Heart left ventricle (tissue), 16 donors: ENCODE data around the gene TCF7L2. TPM values are rescaled to one million over a fixed set of nuclear protein-coding genes. Genes with fewer than 3 reads are reported as not detected.

Experiments used
- ATAC-seq, 4 donors: fragments of 200-7000 bp; cut with Tn5 transposase; one replicate each; pipeline ENCODE4 v1.9.1; 2020 to 2022; ENCODE audit warnings: moderate library complexity in 4 of 4, mild to moderate bottlenecking in 3 of 4, moderate number of reproducible peaks in 1 of 4
- DNase-seq, 5 donors: peaks; one replicate each; pipeline ENCODE4 v3.0.0-alpha.2; 2020
- H3K27ac ChIP-seq, 12 donors: fragments of 200-600 bp; sonication (generic) in 4 of 12; one replicate each; pipeline versions ENCODE4 v1.5.0 to v1.8.0; 2016 to 2022; ENCODE audit warnings: mild to moderate bottlenecking in 2 of 12
- H3K27me3 ChIP-seq, 9 donors: fragments of 200-600 bp; sonication (generic) in 2 of 9; one replicate each; pipeline versions ENCODE4 v1.5.1 to v1.8.0; 2016 to 2022; ENCODE audit warnings: mild to moderate bottlenecking in 3 of 9
- H3K36me3 ChIP-seq, 9 donors: fragments of 200-600 bp; sonication (generic) in 2 of 9; one replicate each; pipeline versions ENCODE4 v1.5.0 to v1.8.0; 2018 to 2022; ENCODE audit warnings: mild to moderate bottlenecking in 2 of 9
- H3K4me1 ChIP-seq, 12 donors: fragments of 200-600 bp; sonication (generic) in 4 of 12; one replicate each; pipeline versions ENCODE4 v1.5.0 to v1.8.0; 2016 to 2022; ENCODE audit warnings: mild to moderate bottlenecking in 3 of 12
- H3K4me3 ChIP-seq, 12 donors: fragments of 200-600 bp; sonication (generic) in 4 of 12; one replicate each; pipeline versions ENCODE4 v1.5.0 to v1.8.0; 2017 to 2022; ENCODE audit warnings: mild to moderate bottlenecking in 9 of 12, moderate library complexity in 4 of 12
- H3K9me3 ChIP-seq, 12 donors: fragments of 200-600 bp; sonication (generic) in 4 of 12; one replicate each; pipeline versions ENCODE4 v1.5.0 to v1.8.0; 2016 to 2022; ENCODE audit warnings: mild to moderate bottlenecking in 1 of 12
- POLR2A ChIP-seq, 2 donors: fragments of 450-650 bp; IDR thresholded peaks; one replicate each; pipeline ENCODE4 v1.6.1; 2017; ENCODE audit warnings: antibody characterized with exemption in 2 of 2, mild to moderate bottlenecking in 2 of 2, moderate library complexity in 2 of 2
- WGBS, 4 donors: extraction: QIAGEN DNeasy Blood & Tissue Kit in 2 of 4; methylation state at CpG; one replicate each; pipeline versions ENCODE4 v1.1.5 to v1.1.7; 2013 to 2018; 5-methylcytosine and 5-hydroxymethylcytosine counted together
- intact Hi-C, 10 donors: fragments of 100-400 bp; cut with DNase I; formaldehyde crosslinking; loops; one replicate each; pipeline versions ENCODE4 v1.11.1 to v1.14.2; 2022
- polyA plus RNA-seq, 2 donors: library from polyadenylated mRNA; stranded (reverse); fragments of 200-250 nt; gene quantifications; one replicate each; pipeline ENCODE4 v1.2.3, GENCODE V29; 2013
- total RNA-seq, 9 donors: library from RNA; depleted of rRNA in 2 of 9; stranded (reverse); fragments of >200 nt in 2 of 9; fragmentation: NEBNext Ultra II Directional in 3 of 9; extraction: Animal tissue kit (Norgen Biotek cat#: 25700) in 3 of 9; gene quantifications; one replicate each; pipeline versions ENCODE4 v1.1.0 to v1.2.4, GENCODE V29; 2016 to 2023
- TF ChIP-seq, protein P1 (sequence below), 12 donors: fragments of 200-600 bp; sonication (generic) in 4 of 12; IDR thresholded peaks; one replicate each; pipeline versions ENCODE4 v1.5.0 to v1.8.0; 2018 to 2022; ENCODE audit warnings: antibody characterized with exemption in 12 of 12, mild to moderate bottlenecking in 5 of 12
- donor health status: ischemic (EF 13 %, LVEDD 7.1; RV severe dilation, severe dysfunction).
- donor health status: healthy with polysubstance abuse.
- donor health status: DM: no; HTN: yes; CAD: no.
- donor health status: DM: no; HTN: no; CAD: no.
- donor health status: ischemic (EF 25% LVEDD 6.9; RV normal size, moderate dysfunction).
- donor health status: ischemic (EF 25% LVEDD 5.7; RV mildly dilated, moderate dysfunction).
- donor health status: healthy.
- donor health status: DM: yes; HTN: yes; CAD: no.
- donor health status: ischemic (EF 35%, LVEDD 5.7; RV mildly dilated, moderate dysfunction).
- donor health status: nonischemic (EF 11% LVEDD 7.7; RV severe dilation, severe dysfunction).
- donor health status: DM: yes; HTN: yes; CAD: no.
- donor health status: PGD.
- donor health status: ischemic (EF 29% LVEDD 5.4; RV normal size, mild dysfunction).
- donor health status: nonischemic (EF 23%, LVEDD 6.1; RV moderate dilation, normal function).

Gene TCF7L2
- total and polyA plus RNA-seq, 11 donors: 4.3 to 17.5 (median 8.4) TPM

- intact Hi-C loops: no loop called here
- H3K4me1 ChIP-seq: peaks cover 0 to 69% (median 30%) of the 10 kb centered on the region in 12 donors
- TF ChIP-seq, protein P1, sequence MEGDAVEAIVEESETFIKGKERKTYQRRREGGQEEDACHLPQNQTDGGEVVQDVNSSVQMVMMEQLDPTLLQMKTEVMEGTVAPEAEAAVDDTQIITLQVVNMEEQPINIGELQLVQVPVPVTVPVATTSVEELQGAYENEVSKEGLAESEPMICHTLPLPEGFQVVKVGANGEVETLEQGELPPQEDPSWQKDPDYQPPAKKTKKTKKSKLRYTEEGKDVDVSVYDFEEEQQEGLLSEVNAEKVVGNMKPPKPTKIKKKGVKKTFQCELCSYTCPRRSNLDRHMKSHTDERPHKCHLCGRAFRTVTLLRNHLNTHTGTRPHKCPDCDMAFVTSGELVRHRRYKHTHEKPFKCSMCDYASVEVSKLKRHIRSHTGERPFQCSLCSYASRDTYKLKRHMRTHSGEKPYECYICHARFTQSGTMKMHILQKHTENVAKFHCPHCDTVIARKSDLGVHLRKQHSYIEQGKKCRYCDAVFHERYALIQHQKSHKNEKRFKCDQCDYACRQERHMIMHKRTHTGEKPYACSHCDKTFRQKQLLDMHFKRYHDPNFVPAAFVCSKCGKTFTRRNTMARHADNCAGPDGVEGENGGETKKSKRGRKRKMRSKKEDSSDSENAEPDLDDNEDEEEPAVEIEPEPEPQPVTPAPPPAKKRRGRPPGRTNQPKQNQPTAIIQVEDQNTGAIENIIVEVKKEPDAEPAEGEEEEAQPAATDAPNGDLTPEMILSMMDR (IDR thresholded peaks at IDR 0.05): no peak
- no peak for TF ChIP-seq POLR2A (IDR thresholded peaks at IDR 0.05)
Observed at GRCh38 chr10:112966194-112966855, 16.3 kb downstream of the TCF7L2 start.

DNA sequence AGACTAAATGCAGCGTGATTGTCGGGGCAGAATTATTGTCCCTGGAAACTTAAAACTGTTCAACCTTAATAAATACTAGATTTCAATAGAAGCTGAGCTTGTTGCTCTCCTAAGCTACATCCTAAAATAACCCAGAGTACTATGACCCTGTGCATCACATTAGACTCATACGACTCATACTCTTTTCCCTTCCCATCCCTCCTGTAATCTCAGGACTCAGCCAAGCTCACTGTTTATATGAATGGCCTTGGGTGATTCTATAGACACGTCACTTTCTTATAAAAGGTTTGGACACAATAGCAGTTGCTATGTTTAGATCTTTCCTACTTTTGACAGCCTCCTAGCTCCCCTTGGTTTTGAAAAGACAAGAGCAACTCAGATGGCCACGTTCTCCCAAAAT lies 17.2 kb downstream of the TCF7L2 start:
- Histone ChIP-seq H3K36me3 (peaks cover 0 to 26% (median 12%) of the 10 kb centered on the region in 9 donors), H3K4me3 (no peak overlapping the region), H3K27ac (no peak overlapping the region), H3K9me3 (no peaks in the 10 kb centered on the region), H3K4me1 (peaks cover 0 to 60% (median 29%) of the 10 kb centered on the region in 12 donors), H3K27me3 (no peaks in the 10 kb centered on the region)
- intact Hi-C loops: no loop called here
- ATAC-seq (peak in 2 of 4 donors; percentile 25 to 31), DNase-seq (no peak)
- TF ChIP-seq, protein P1 (IDR thresholded peaks at IDR 0.05): no peak
- TF ChIP-seq POLR2A (IDR thresholded peaks at IDR 0.05): no peak
- 75 to 80% (median 77%) methylated on average over 5 of the region's 5 CpGs for WGBS, 4 donors

More at GRCh38 chr10:112966194-112966855, 16.3 kb downstream of the TCF7L2 start:
- DNase-seq (no peak), ATAC-seq (peak in 1 of 4 donors; percentile 13)
- Histone ChIP-seq H3K27ac (no peak overlapping the region), H3K36me3 (peaks cover 0 to 23% (median 12%) of the 10 kb centered on the region in 9 donors), H3K9me3 (no peaks in the 10 kb centered on the region), H3K4me3 (no peak overlapping the region), H3K27me3 (no peaks in the 10 kb centered on the region)
- 79 to 87% (median 83%) methylated on average over 9 of the region's 9 CpGs for WGBS, 4 donors

DNA sequence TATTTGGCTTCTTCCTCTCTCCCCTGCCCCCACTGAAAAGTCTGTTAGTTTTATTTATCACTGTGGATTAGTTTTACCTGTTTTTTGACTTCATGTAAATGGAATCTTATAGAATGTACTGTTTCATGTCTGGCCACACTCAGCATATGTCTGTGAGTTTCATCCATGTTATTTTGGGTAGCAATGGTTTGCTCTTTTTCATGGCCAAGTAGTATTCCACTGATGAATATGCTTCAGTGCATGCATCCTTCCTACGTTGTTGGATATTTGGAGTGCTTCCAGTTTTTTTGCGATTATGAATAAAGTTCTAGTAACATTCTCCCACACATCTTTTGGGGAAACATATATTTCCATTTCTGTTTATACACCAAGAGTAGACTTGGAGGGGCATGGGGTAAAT lies 19.1 kb downstream of the TCF7L2 start:
- ATAC-seq (no peak), DNase-seq (no peak)
- Histone ChIP-seq H3K27ac (no peak overlapping the region), H3K36me3 (peaks cover 0 to 43% (median 19%) of the 10 kb centered on the region in 9 donors), H3K4me3 (no peak overlapping the region), H3K4me1 (peaks cover 0 to 41% (median 19%) of the 10 kb centered on the region in 12 donors), H3K27me3 (no peaks in the 10 kb centered on the region), H3K9me3 (no peaks in the 10 kb centered on the region)
- no peak for TF ChIP-seq POLR2A (IDR thresholded peaks at IDR 0.05)
- WGBS, 4 donors: 86 to 94% (median 91%) methylated on average over 2 of the region's 2 CpGs
- intact Hi-C loops: no loop called here

DNA sequence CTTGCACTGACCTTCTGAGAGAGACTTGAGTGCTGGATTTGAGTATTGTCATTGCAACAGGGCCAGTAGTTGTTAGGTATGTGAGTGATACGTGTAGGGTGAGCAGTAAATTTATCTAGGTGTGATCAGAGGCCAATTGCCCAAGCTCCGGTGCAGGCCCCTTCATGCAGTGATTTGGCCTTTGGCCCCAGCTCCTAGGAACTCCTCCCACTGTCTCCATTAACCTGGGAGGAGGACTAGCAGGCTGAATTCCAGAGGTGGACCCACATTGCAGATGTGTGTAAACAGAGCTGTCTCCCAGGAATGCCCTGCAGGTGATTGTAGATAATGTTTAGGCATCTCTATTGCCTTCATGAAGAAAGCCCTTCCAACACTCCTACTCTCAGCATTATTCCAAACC lies 19.5 kb downstream of the TCF7L2 start:
- intact Hi-C loops: no loop called here
- no peak for DNase-seq
- ATAC-seq: no peak
- 85 to 96% (median 95%) methylated on average over 2 of the region's 2 CpGs for WGBS, 4 donors
- H3K4me3 ChIP-seq: no peak overlapping the region
- H3K9me3 ChIP-seq: no peaks in the 10 kb centered on the region
- peaks cover 0 to 37% (median 17%) of the 10 kb centered on the region in 12 donors for H3K4me1 ChIP-seq
- H3K36me3 ChIP-seq: peaks cover 0 to 47% (median 23%) of the 10 kb centered on the region in 9 donors
- TF ChIP-seq, protein P1 (IDR thresholded peaks at IDR 0.05): no peak
- TF ChIP-seq POLR2A (IDR thresholded peaks at IDR 0.05): no peak
- H3K27me3 ChIP-seq: no peaks in the 10 kb centered on the region
- H3K27ac ChIP-seq: no peak overlapping the region
